ENCODE data around the gene HOXB2. TPM values are rescaled to one million over a fixed set of nuclear protein-coding genes. Genes with fewer than 3 reads are reported as not detected.
"Not testable (repeated sequence)": the region's sequence is repeated elsewhere in the genome, so short reads cannot be mapped to it uniquely, and the experiment has no call there.

HOXB2 gene
- total RNA-seq, 1 donor: 9.0 TPM

GRCh38 chr17:48513097-48513496 lies 31.8 kb downstream of the HOXB2 start:
- DNase-seq (ENCODE audit: low read depth): peak; percentile 17
- no peak overlapping the region for H3K4me3 ChIP-seq (ENCODE audit: low read depth, low read length)
- TF ChIP-seq CTCF (IDR thresholded peaks at IDR 0.05; ENCODE audit: insufficient read depth, low read length): no peak

GRCh38 chr17:48510761-48511604 lies 33.9 kb downstream of the HOXB2 start:
- no peak overlapping the region for H3K4me3 ChIP-seq (ENCODE audit: low read depth, low read length)
- DNase-seq (ENCODE audit: low read depth): peak; percentile 92
- TF ChIP-seq CTCF (IDR thresholded peaks at IDR 0.05; ENCODE audit: insufficient read depth, low read length): no peak

GRCh38 chr17:48510381-48510760 lies 34.5 kb downstream of the HOXB2 start:
- no peak for TF ChIP-seq CTCF (IDR thresholded peaks at IDR 0.05; ENCODE audit: insufficient read depth, low read length)
- DNase-seq (ENCODE audit: low read depth): no peak
- H3K4me3 ChIP-seq (ENCODE audit: low read depth, low read length): no peak overlapping the region

GRCh38 chr17:48509708-48510107 lies 35.2 kb downstream of the HOXB2 start:
- not testable (repeated sequence) for H3K4me3 ChIP-seq (ENCODE audit: low read depth, low read length)

GRCh38 chr17:48506246-48506645 lies 38.7 kb downstream of the HOXB2 start:
- TF ChIP-seq CTCF (IDR thresholded peaks at IDR 0.05; ENCODE audit: insufficient read depth, low read length): no peak
- no peak overlapping the region for H3K4me3 ChIP-seq (ENCODE audit: low read depth, low read length)
- DNase-seq (ENCODE audit: low read depth): no peak

More at GRCh38 chr17:48509708-48510107, 35.2 kb downstream of the HOXB2 start:
- DNase-seq (ENCODE audit: low read depth): not testable (repeated sequence)

- DNase-seq (ENCODE audit: low read depth): peak; percentile 78
- H3K4me3 ChIP-seq (ENCODE audit: low read depth, low read length): no peak overlapping the region
- TF ChIP-seq CTCF (IDR thresholded peaks at IDR 0.05; ENCODE audit: insufficient read depth, low read length): no peak
These were observed 39.1 kb downstream of the HOXB2 start for GRCh38 chr17:48505788-48506187.

- no peak for TF ChIP-seq CTCF (IDR thresholded peaks at IDR 0.05; ENCODE audit: insufficient read depth, low read length)
- DNase-seq (ENCODE audit: low read depth): no peak
- no peak overlapping the region for H3K4me3 ChIP-seq (ENCODE audit: low read depth, low read length)
These were observed 40.0 kb downstream of the HOXB2 start for GRCh38 chr17:48504953-48505352.

Measured in fibroblast of the aortic adventitia (primary cell).